Fibroblast of lung (primary cell): Measurements from ENCODE around the gene KREMEN1. TPM values are rescaled to one million over a fixed set of nuclear protein-coding genes. Genes with fewer than 3 reads are reported as not detected.

Experiments
- DNase-seq, 2 donors: peaks; one replicate each; pipeline versions ENCODE4 v3.0.0 to v3.0.0-alpha.2; 2010; ENCODE audit warnings: low read depth in 2 of 2
- H2AFZ ChIP-seq: 2 replicates; pipeline ENCODE4 v1.5.1; 2012; ENCODE audit warnings: low read length, control low read depth, inconsistent platforms
- H3K27ac ChIP-seq: 2 replicates; pipeline ENCODE4 v1.5.1; 2011; ENCODE audit warnings: low read length, control low read depth; ENCODE audit not compliant: insufficient read depth
- H3K27me3 ChIP-seq: 2 replicates; pipeline ENCODE4 v1.5.1; 2011; ENCODE audit warnings: mild to moderate bottlenecking, low read length; ENCODE audit not compliant: control insufficient read depth, insufficient read depth
- H3K36me3 ChIP-seq: 2 replicates; pipeline ENCODE4 v1.5.1; 2011; ENCODE audit warnings: low read length; ENCODE audit not compliant: control insufficient read depth, insufficient read depth
- H3K4me1 ChIP-seq: 2 replicates; pipeline ENCODE4 v1.5.1; 2011; ENCODE audit warnings: low read length; ENCODE audit not compliant: control insufficient read depth, insufficient read depth; ENCODE audit errors: extremely low read depth
- H3K4me2 ChIP-seq: 2 replicates; pipeline ENCODE4 v1.5.1; 2011; ENCODE audit warnings: low read length, control low read depth; ENCODE audit not compliant: insufficient read depth; ENCODE audit errors: extremely low read depth
- H3K4me3 ChIP-seq, 4 experiments: fragments of 200-600 bp in 1 of 4; sonication (generic) in 1 of 4; replicated peaks in 1 of 4; 2 replicates each; pipeline ENCODE4 v1.5.1; 2011 to 2016; ENCODE audit warnings: low read length in 4 of 4, low read depth in 3 of 4, mild to moderate bottlenecking in 3 of 4, control low read depth in 2 of 4, inconsistent platforms in 1 of 4, mixed read lengths in 1 of 4; ENCODE audit not compliant: insufficient read depth in 1 of 4; ENCODE audit errors: control extremely low read depth in 1 of 4
- H3K79me2 ChIP-seq: 2 replicates; pipeline ENCODE4 v1.5.1; 2012; ENCODE audit warnings: mild to moderate bottlenecking, low read length, inconsistent platforms; ENCODE audit not compliant: control insufficient read depth, insufficient read depth
- H3K9ac ChIP-seq: 2 replicates; pipeline ENCODE4 v1.5.1; 2011; ENCODE audit warnings: mild to moderate bottlenecking, low read length, control low read depth; ENCODE audit not compliant: insufficient read depth
- H3K9me3 ChIP-seq: 2 replicates; pipeline ENCODE4 v1.5.1; 2012; ENCODE audit warnings: low read depth, low read length; ENCODE audit not compliant: control insufficient read depth, insufficient read depth
- H4K20me1 ChIP-seq: 2 replicates; pipeline ENCODE4 v1.5.1; 2011; ENCODE audit warnings: low read length; ENCODE audit not compliant: control insufficient read depth, insufficient read depth; ENCODE audit errors: extremely low read depth
- CTCF ChIP-seq, 2 donors: IDR thresholded peaks in 1 of 2; conservative IDR thresholded peaks in 1 of 2; 1 replicate in 1 of 2; 2 replicates in 1 of 2; pipeline ENCODE4 v1.5.1; 2011 to 2012; ENCODE audit warnings: low read length in 2 of 2, control low read depth in 1 of 2, inconsistent platforms in 1 of 2, low read depth in 1 of 2, mild to moderate bottlenecking in 1 of 2
- EZH2 ChIP-seq: IDR thresholded peaks from 2 replicates; pipeline ENCODE4 v1.5.1; 2012; ENCODE audit warnings: low read length, control low read depth, mild to moderate bottlenecking; ENCODE audit errors: missing control alignments
- polyA plus RNA-seq, 2 donors: library from polyadenylated mRNA; depleted of rRNA in 1 of 2; stranded (reverse) in 1 of 2; unstranded in 1 of 2; fragments of >200 nt; gene quantifications; 2 replicates each; pipeline ENCODE4 v1.2.1, GENCODE V29; 2011 to 2012; ENCODE audit warnings: missing spikeins in 1 of 2
- total RNA-seq: library from RNA; depleted of rRNA; stranded (reverse); fragments of >200 nt; gene quantifications from 2 replicates; pipeline ENCODE4 v1.2.1, GENCODE V29; 2014

The KREMEN1 gene
- total and polyA plus RNA-seq, 2 donors (not counting 1 experiment from before 2014, with no cell fraction given), result 7.0 to 12.9 TPM

- H3K36me3 ChIP-seq, result no peaks in the 10 kb centered on the region
Measured at GRCh38 chr22:29145321-29146072, 72.7 kb downstream of the KREMEN1 start.

GRCh38 chr22:29146091-29146560 lies 73.3 kb downstream of the KREMEN1 start:
- Histone ChIP-seq H3K9ac (no peak overlapping the region), H4K20me1 (no peaks in the 10 kb centered on the region), H3K4me2 (no peak overlapping the region), H2AFZ (no peak overlapping the region), H3K27me3 (no peaks in the 10 kb centered on the region), H3K27ac (no peak overlapping the region), H3K9me3 (no peaks in the 10 kb centered on the region), H3K4me1 (no peaks in the 10 kb centered on the region), H3K79me2 (no peaks in the 10 kb centered on the region), H3K4me3 (no peak overlapping the region), H3K36me3 (no peaks in the 10 kb centered on the region)
- no peak for TF ChIP-seq EZH2
- no peak for TF ChIP-seq CTCF (conservative IDR thresholded peaks at IDR 0.05 in 1 of 2, IDR thresholded peaks at IDR 0.05 in 1 of 2; ENCODE audit: low read depth in 1 of 2, low read length in 2 of 2)
- no peak for DNase-seq

More at GRCh38 chr22:29145321-29146072, 72.7 kb downstream of the KREMEN1 start:
- no peak overlapping the region for H3K27ac ChIP-seq
- no peak overlapping the region for H2AFZ ChIP-seq
- no peak for TF ChIP-seq EZH2
- no peak for TF ChIP-seq CTCF (conservative IDR thresholded peaks at IDR 0.05 in 1 of 2, IDR thresholded peaks at IDR 0.05 in 1 of 2; ENCODE audit: low read depth in 1 of 2, low read length in 2 of 2)
- no peak overlapping the region for H3K4me3 ChIP-seq
- no peaks in the 10 kb centered on the region for H4K20me1 ChIP-seq
- no peaks in the 10 kb centered on the region for H3K9me3 ChIP-seq
- no peaks in the 10 kb centered on the region for H3K79me2 ChIP-seq
- no peak overlapping the region for H3K4me2 ChIP-seq
- H3K27me3 ChIP-seq, result no peaks in the 10 kb centered on the region
- H3K9ac ChIP-seq, result no peak overlapping the region
- DNase-seq, result no peak
- H3K4me1 ChIP-seq, result no peaks in the 10 kb centered on the region

GRCh38 chr22:29146771-29147170 lies 73.9 kb downstream of the KREMEN1 start:
- H3K27me3 ChIP-seq, result no peaks in the 10 kb centered on the region
- H2AFZ ChIP-seq, result no peak overlapping the region
- H3K36me3 ChIP-seq, result no peaks in the 10 kb centered on the region
- H3K4me2 ChIP-seq, result no peak overlapping the region
- TF ChIP-seq CTCF (conservative IDR thresholded peaks at IDR 0.05 in 1 of 2, IDR thresholded peaks at IDR 0.05 in 1 of 2; ENCODE audit: low read depth in 1 of 2, low read length in 2 of 2) (no peak), EZH2 (no peak)
- no peaks in the 10 kb centered on the region for H3K4me1 ChIP-seq
- no peak overlapping the region for H3K27ac ChIP-seq
- no peak for DNase-seq
- no peak overlapping the region for H3K4me3 ChIP-seq
- H4K20me1 ChIP-seq, result no peaks in the 10 kb centered on the region
- no peaks in the 10 kb centered on the region for H3K9me3 ChIP-seq
- H3K9ac ChIP-seq, result no peak overlapping the region
- no peaks in the 10 kb centered on the region for H3K79me2 ChIP-seq
